Stimulated activated effector memory CD8-positive, alpha-beta T cell treated with anti-CD3 and anti-CD28 coated beads, Interleukin-12 subunit alpha, Interleukin-12 subunit beta, amount 100 ng/mL, for 72 hours (primary cell): ENCODE measurements around the gene DOC2B.
"Not testable (repeated sequence)": the region's sequence is repeated elsewhere in the genome, so short reads cannot be mapped to it uniquely, and the experiment has no call there.

Experiments
- ATAC-seq: fragments of 150-1000 bp; cut with Tn5 transposase; 2 replicates; pipeline ENCODE4 v1.10.0; 2021
- DNase-seq, 2 donors: peaks; one replicate each; pipeline ENCODE4 v3.0.0; 2021 to 2022; ENCODE audit warnings: low spot score in 2 of 2
- H3K27ac Mint-ChIP-seq: one replicate; pipeline ENCODE4 v1.8.0; 2022; ENCODE audit warnings: mild to moderate bottlenecking, mixed read lengths
- H3K36me3 Mint-ChIP-seq: one replicate; pipeline ENCODE4 v1.8.0; 2022; ENCODE audit warnings: mild to moderate bottlenecking, mixed read lengths
- H3K4me1 Mint-ChIP-seq: one replicate; pipeline ENCODE4 v1.8.0; 2022; ENCODE audit warnings: mixed read lengths
- H3K4me3 Mint-ChIP-seq: one replicate; pipeline ENCODE4 v1.8.0; 2022; ENCODE audit warnings: mild to moderate bottlenecking, mixed read lengths
- H3K9me3 Mint-ChIP-seq: one replicate; pipeline ENCODE4 v1.8.0; 2022; ENCODE audit warnings: mixed read lengths

The DOC2B gene

DNA sequence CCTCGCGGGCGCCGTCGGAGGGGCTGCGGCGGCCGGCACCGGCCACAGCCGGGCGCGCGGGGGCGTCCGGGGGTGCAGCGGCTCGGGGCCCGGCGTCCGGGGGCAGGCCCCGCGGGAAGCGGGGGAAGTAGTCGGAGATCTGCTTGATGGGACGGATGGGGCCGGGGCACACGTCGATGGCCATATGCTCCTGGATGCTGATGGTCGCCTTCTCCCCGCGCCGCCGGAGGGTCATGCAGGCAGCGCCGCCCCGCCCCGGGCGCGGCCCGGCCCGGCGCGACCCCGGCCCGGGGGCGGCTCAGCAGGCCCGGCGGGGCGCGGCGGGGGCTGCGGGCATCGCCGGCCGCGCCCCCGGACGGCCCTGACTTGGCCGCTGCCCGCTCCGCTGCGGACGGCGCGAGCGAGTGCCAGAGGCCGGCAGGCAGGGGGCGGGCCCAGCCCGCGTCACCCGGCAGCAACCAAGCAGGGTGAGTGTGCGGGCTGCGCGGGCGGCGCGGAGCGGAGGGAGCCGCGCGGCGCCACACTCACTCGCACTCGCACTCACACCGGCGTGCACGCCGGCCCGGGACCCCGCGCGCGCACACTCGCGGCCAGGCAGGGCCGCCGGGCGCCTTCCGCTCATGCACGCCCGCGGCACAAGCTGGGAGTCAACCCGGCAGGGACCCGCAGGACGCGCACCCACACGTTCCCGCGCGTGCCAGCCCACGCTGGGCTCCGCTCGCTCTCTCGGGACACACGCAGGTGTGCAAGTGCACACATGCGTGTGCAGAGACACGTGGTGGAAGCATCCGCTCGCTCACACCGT, at the start of gene DOC2B:
TSS of gene DOC2B (minus strand) at position 406 of the 805 bp plus-strand sequence. CDS start at position 235, 171 bp downstream.
- peak; percentile 55 for ATAC-seq
- Mint-ChIP-seq H3K36me3 (no peaks in the 10 kb centered on the region), H3K4me1 (peaks cover 15% of the 10 kb centered on the region), H3K4me3 (peak within 1 kb of the TSS; percentile 42), H3K9me3 (no peaks in the 10 kb centered on the region), H3K27ac (no peak within 1 kb of the TSS)
- no peak for DNase-seq

GRCh38 chr17:230395-230770, 48.9 kb upstream of the DOC2B start:
- Mint-ChIP-seq H3K9me3 (no peaks in the 10 kb centered on the region), H3K36me3 (no peaks in the 10 kb centered on the region), H3K27ac (no peak overlapping the region), H3K4me1 (no peaks in the 10 kb centered on the region), H3K4me3 (no peak overlapping the region)
- peak; percentile 6 for ATAC-seq
- no peak for DNase-seq

GRCh38 chr17:229709-230394, 48.4 kb upstream of the DOC2B start:
- no peak overlapping the region for H3K27ac Mint-ChIP-seq
- H3K4me1 Mint-ChIP-seq = no peaks in the 10 kb centered on the region
- no peak overlapping the region for H3K4me3 Mint-ChIP-seq
- H3K36me3 Mint-ChIP-seq = no peaks in the 10 kb centered on the region
- ATAC-seq (no peak), DNase-seq (no peak)
- no peaks in the 10 kb centered on the region for H3K9me3 Mint-ChIP-seq

- Mint-ChIP-seq H3K9me3 (no peaks in the 10 kb centered on the region), H3K4me3 (no peak overlapping the region), H3K4me1 (no peaks in the 10 kb centered on the region), H3K27ac (no peak overlapping the region), H3K36me3 (no peaks in the 10 kb centered on the region)
- no peak for DNase-seq
- ATAC-seq = no peak
Observed at GRCh38 chr17:228951-229708, 47.7 kb upstream of the DOC2B start.

DNA sequence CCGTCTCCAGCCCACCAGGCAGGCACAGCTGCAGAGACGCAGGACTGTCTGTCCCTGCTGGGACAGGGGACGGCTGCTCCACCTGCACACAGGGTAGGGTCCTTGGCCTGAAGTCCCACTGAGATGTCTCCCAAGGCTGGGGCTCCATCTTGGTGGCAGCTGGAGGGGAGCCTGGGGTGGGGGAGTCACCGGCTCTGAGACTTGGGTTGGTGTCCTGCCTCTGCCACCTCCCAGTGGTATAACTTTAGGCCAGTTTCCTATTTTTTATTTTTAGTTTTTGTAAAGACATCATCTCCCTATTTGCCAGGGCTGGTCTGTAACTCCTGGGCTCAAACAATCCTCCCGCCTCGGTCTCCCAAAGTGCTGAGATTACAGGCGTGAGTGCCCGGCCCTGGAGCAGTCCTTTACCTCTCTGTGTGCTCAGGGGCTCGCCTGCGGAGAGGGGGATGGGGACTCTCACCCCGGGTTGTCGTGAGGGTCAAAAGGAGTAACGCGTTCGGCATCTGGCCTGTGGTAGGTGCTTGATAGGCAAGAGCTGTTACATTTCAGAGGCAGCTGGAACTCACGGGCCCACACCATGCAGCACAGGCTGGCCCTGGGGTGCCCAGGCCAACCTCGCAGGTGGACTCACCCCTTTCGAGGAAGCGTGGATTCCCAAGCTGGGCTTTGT, 46.6 kb upstream of the DOC2B start:
- H3K4me1 Mint-ChIP-seq = no peaks in the 10 kb centered on the region
- no peak overlapping the region for H3K4me3 Mint-ChIP-seq
- H3K9me3 Mint-ChIP-seq = no peaks in the 10 kb centered on the region
- DNase-seq = no peak
- H3K36me3 Mint-ChIP-seq = no peaks in the 10 kb centered on the region
- no peak for ATAC-seq
- H3K27ac Mint-ChIP-seq = no peak overlapping the region

DNA sequence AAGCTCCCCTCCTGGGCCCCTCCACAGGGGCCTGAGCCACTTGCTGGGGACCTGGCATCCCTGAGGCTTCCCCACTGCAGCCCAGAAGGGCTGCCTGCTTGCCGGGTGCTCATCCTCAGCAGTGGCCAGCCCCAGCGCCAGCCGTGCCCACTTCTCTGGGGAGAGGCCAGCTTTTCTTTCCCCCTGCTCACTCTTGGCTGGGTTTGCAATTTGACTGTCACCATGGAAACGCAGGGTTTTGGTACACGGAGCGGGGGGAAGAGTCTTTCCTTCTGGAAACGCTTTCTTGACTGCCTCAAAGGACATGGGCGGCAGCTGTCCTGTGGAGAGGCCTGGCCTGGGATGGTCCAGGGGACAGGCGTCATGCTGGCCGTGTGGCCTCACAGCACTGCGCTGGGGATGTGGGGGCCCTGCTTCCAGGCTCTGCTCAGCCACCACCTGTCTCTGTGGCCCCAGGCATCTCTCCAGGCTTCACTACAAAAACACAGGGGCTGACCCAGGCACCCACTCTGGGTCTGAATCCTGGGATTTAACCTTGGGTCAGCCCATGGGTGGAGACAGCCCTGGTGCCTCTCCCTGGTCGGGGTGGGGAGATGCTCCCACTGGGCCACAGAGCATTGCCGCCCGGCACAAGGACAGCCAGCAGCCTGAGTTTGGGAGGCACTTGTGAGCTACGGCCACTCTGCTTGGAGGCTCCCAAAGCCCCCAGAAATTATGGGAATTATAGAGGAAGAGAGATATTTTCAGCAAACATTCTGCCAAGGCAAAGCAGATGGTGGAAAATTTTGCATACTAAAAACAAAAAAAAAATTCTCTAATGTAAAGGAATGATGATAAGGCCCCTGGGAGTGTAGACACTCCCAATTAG, 45.9 kb upstream of the DOC2B start:
- Mint-ChIP-seq H3K36me3 (no peaks in the 10 kb centered on the region), H3K27ac (no peak overlapping the region), H3K9me3 (no peaks in the 10 kb centered on the region), H3K4me3 (no peak overlapping the region), H3K4me1 (no peaks in the 10 kb centered on the region)
- DNase-seq (no peak), ATAC-seq (no peak)

GRCh38 chr17:226108-227077, 44.9 kb upstream of the DOC2B start:
- Mint-ChIP-seq H3K27ac (no peak overlapping the region), H3K9me3 (no peaks in the 10 kb centered on the region), H3K4me3 (no peak overlapping the region), H3K36me3 (no peaks in the 10 kb centered on the region), H3K4me1 (no peaks in the 10 kb centered on the region)
- no peak for ATAC-seq
- no peak for DNase-seq

DNA sequence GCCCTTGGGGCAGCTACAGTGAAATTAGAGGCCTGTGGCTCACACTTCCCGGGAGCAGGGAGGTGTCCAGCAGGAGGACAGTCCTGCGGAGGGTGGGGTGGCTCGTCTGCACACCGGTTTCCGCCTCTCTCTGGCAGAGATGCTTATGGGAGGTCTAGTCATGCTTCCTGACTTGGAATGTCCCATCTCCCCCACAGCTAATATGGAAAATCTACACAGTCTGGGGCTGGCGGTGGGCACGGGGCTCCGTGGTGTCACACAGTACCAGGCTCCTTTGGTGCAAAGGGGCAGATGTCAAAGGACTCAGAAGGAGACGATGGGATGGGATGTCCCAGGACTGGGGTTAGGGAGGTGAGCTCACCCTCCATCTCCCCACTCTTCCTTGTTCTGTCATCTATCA, 44.1 kb upstream of the DOC2B start:
- DNase-seq (no peak), ATAC-seq (no peak)
- H3K27ac Mint-ChIP-seq = no peak overlapping the region
- no peaks in the 10 kb centered on the region for H3K9me3 Mint-ChIP-seq
- no peaks in the 10 kb centered on the region for H3K36me3 Mint-ChIP-seq
- no peak overlapping the region for H3K4me3 Mint-ChIP-seq
- H3K4me1 Mint-ChIP-seq = no peaks in the 10 kb centered on the region

GRCh38 chr17:224576-224975, 43.1 kb upstream of the DOC2B start:
- H3K36me3 Mint-ChIP-seq, H3K4me3 Mint-ChIP-seq, ATAC-seq, H3K4me1 Mint-ChIP-seq, DNase-seq, H3K9me3 Mint-ChIP-seq, H3K27ac Mint-ChIP-seq: not testable (repeated sequence)

DNA sequence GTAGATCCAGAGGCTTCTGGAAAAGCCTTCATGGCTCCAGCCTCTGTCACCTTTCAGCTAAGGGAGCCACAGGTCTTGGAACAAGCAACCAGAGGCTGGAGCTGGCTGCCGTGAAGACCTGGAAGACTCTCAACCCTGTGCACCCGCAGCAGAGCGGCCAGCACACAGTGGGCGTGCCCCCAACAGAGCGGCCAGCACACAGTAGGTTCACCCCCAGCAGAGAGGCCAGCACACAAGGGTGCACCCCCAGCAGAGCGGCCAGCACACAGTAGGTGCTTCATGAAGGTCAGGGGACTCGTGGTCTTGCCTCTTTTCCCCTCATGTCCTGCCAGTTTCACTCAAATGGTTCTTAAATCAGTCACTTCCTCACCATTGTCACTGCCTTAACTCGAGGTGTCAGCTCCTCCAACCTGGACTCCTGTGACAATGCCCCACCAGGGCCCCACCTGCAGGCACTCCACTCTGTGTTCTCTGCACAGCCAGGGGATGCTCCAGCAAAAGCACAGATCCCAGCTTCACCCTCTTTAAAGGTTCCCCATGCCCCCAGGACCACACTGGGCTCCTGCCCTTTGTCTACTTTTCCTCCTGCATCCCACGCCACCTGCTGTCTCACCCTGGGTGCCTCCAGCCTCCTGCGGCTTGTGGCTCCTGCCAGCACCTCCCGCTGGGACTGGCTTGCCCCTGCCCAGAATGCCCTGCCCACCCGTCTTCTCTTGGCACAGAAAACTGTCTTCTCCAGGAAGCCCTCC, 42.4 kb upstream of the DOC2B start:
- Mint-ChIP-seq H3K9me3 (no peaks in the 10 kb centered on the region), H3K36me3 (no peaks in the 10 kb centered on the region), H3K27ac (no peak overlapping the region), H3K4me3 (no peak overlapping the region), H3K4me1 (no peaks in the 10 kb centered on the region)
- no peak for DNase-seq
- no peak for ATAC-seq

- ATAC-seq (no peak), DNase-seq (no peak)
- Mint-ChIP-seq H3K4me1 (no peaks in the 10 kb centered on the region), H3K9me3 (no peaks in the 10 kb centered on the region), H3K36me3 (no peaks in the 10 kb centered on the region), H3K27ac (no peak overlapping the region), H3K4me3 (no peak overlapping the region)
Observed at GRCh38 chr17:222172-222571, 40.7 kb upstream of the DOC2B start.

- no peak for ATAC-seq
- Mint-ChIP-seq H3K4me3 (no peak overlapping the region), H3K4me1 (no peaks in the 10 kb centered on the region), H3K36me3 (no peaks in the 10 kb centered on the region), H3K27ac (no peak overlapping the region), H3K9me3 (no peaks in the 10 kb centered on the region)
- DNase-seq = no peak
Observed at GRCh38 chr17:219696-220095, 38.2 kb upstream of the DOC2B start.

DNA sequence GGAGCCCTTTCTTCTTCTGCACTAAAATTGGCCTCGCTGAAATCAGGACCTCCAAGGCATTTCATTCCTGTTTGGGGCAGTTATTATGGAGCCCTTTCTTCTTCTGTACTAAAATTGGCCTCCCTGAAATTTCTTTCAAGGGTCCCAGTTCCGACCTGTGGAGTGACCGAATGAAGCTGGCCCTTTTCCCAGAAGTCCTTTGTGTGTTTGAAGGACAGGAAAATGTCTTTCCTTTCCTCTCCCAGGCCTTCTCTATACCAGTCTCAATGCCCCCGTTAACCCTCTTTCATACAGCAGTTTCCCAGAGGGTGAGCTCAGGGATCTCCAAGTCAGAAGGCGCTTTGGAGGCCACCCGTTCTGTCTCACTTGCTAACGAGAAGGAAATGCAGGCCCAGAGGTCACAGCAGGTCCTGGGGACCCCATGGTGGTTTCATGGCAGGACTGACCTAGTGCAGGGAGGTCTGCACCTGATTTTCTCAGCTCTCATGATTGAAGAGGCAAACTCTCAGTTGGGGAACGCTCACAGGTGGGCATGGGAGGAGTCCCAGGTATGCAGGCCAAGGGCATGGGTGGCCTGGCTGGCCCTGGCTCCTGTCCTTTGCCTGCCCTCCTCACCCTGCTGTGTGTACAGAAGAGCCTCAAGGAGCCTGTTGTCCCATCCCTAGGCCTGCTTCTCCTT, 37.1 kb upstream of the DOC2B start:
- H3K4me3 Mint-ChIP-seq = no peak overlapping the region
- no peak for DNase-seq
- H3K27ac Mint-ChIP-seq = no peak overlapping the region
- H3K4me1 Mint-ChIP-seq = no peaks in the 10 kb centered on the region
- no peaks in the 10 kb centered on the region for H3K9me3 Mint-ChIP-seq
- H3K36me3 Mint-ChIP-seq = no peaks in the 10 kb centered on the region
- ATAC-seq = no peak
